Bladder microvascular endothelial cell (primary cell): ENCODE results near the gene TEC. TPM values are rescaled to one million over a fixed set of nuclear protein-coding genes. Genes with fewer than 3 reads are reported as not detected.

Source experiments
- total RNA-seq: library from RNA; depleted of rRNA; stranded (reverse); fragments of >200 nt; gene quantifications from 2 replicates; pipeline ENCODE4 v1.2.3, GENCODE V29; 2014

The TEC gene
- 1.8 and 2.3 TPM in 2 replicates for total RNA-seq

GRCh38 chr4:48268956-48269860 is at the start of gene TEC:
TEC (minus strand) TSS chr4:48269838; CDS start chr4:48228614, 41,224 bp downstream.

DNA sequence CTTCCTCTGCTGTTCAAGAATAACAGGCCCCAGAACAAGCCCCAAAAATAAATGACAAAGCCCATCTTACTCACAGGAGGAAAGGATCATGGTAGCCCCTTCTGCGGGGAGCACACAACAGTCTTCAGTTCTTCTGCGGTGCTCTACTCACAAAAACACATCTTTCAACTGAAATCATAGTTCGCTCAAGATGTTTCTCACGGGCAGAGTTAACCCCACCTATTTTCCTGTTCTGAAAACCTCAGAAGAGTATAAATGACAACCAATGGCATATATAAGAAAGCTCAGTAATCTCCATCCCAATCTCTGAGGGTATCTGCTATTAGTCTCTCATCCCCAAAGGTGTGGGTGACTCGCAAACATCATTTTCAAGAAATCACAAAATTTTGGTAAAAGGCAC is 135.6 kb downstream of the TEC start, which contains the start of gene TXK:
Gene TXK, minus strand, starts transcription at position 170 of the 400 bp plus-strand sequence. Its CDS starts 80 bp downstream, at position 90.

Other genes with a start within 250 kb of the TEC start
- gene TXK, start 135.6 kb downstream of the TEC start, total RNA-seq, result 0.16 and 0.31 TPM in 2 replicates
- gene SLAIN2, start 71.7 kb upstream of the TEC start, total RNA-seq, result 11.0 and 16.3 TPM in 2 replicates
- 0.06 and 0.16 TPM in 2 replicates for gene SLC10A4, start 213.5 kb upstream of the TEC start, total RNA-seq
- gene ZAR1, start 220.4 kb upstream of the TEC start, total RNA-seq, result not detected in 2 replicates